LHCN-M2 (cell line): ENCODE data around the gene FAN1. TPM values are rescaled to one million over a fixed set of nuclear protein-coding genes. Genes with fewer than 3 reads are reported as not detected.
A peak's percentile ranks its signal among the peaks of the same experiment; 100 is the strongest.
"Not testable (repeated sequence)": the region's sequence is repeated elsewhere in the genome, so short reads cannot be mapped to it uniquely, and the experiment has no call there.

Experiments used
- DNase-seq: peaks from one replicate; pipeline ENCODE4 v3.0.0-alpha.2; 2012; ENCODE audit warnings: low read depth
- polyA plus RNA-seq: library from polyadenylated mRNA; unstranded; fragments of >200 nt; gene quantifications from one replicate; pipeline ENCODE4 v1.2.1, GENCODE V29; 2012; ENCODE audit warnings: missing spikeins
- total RNA-seq: library from RNA; depleted of rRNA; stranded (reverse); fragments of >200 nt; gene quantifications from 2 replicates; pipeline ENCODE4 v1.2.3, GENCODE V29; 2014; rRNA removed

FAN1 gene
- 17.7 and 23.2 TPM in 2 replicates for total RNA-seq
- polyA plus RNA-seq: 5.3 TPM

DNA sequence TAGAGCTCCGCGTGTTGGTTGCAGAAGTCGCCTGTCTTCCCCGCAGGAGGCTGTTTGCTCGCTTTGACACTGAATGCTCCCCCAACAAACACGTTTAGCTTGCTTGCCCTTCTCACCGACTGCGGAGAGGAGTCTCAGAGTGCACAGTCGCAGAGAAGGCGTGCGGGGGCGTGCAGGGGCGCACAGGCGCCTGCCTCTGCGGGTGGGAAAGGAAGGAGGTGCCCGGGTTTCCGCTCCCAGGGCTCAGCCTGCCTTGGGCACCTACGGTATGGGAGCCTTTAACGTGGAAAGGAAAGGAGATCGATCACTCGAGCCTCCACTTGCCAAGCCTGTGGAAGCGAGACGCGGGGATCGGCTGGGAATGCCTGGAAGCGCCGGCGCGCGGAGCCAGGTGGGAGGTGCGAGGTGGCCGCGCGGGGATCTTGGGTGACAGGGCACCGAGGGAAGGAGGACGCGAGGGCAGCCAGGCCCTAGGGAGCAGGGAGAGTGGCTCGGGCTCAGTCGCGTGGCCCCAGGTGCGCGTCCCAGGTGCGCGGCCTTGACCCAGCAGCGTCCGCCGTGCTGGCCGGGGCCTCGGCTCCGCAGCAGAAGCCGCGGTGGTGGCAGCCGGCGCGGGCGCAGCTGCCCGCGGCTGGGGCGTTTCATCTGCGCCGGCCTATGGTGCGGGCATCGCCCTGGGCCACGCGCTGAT lies at the start of gene FAN1:
FAN1 (plus strand) TSS at position 419 of the 691 bp plus-strand sequence. CDS start 749 bp downstream, outside the sequence.
- peak; percentile 80 for DNase-seq

DNA sequence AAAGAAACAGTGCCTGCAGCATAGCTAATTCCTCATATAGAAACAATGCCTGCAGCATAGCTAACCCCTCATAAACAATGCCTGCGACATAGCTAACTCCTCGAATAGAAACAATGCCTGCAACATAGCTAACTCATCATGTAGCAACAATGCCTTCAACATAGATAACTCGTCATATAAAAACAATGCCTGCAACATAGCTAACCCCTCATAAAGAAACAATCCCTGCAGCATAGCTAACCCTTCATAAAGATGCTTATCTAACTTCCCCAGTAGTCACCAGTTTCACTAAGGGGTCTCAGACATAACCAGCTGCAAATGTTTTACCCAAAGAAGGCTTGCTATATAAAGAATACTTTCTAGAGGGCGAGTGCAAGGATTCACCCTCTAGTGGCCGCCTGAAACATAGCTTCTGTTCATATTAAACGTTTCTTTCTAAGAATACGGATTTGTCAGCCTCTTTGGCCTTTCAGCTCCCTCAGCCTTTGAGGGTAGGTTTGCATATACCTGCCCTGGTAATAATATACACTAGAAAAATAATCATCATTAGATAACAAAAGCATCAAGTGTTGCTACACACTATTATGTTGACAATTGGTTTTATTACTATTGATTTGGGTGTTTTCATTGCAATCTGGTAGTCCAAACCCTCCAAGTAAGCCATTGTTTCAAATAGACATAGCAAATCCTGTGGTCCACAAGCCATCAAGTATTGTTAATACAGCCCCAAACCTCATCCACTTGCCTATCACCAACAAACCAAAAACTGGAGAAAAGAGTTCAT lies 44.4 kb upstream of the FAN1 start:
- DNase-seq: peak; percentile 12

- no peak for DNase-seq
Observed at GRCh38 chr15:30865257-30865656, 38.5 kb upstream of the FAN1 start.

DNA sequence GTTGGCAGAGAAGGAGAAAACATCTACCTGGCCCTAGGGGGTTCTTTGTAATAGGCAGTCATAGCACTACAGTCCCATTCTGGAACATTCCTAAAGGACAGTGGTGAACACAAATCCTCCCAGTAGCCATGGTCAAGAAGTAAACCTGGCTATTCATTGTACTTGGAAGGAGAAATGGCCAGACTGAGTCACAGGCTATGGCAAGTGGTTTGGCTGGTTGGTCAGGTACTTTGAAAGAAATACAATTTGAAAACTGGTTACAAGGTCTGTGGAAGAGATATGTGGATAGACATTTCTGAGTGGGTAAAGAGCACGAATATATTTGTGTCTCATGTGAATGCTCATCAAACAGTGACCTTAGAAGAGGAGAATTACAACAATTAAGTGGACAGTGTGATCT lies 33.0 kb upstream of the FAN1 start:
- DNase-seq: no peak

DNA sequence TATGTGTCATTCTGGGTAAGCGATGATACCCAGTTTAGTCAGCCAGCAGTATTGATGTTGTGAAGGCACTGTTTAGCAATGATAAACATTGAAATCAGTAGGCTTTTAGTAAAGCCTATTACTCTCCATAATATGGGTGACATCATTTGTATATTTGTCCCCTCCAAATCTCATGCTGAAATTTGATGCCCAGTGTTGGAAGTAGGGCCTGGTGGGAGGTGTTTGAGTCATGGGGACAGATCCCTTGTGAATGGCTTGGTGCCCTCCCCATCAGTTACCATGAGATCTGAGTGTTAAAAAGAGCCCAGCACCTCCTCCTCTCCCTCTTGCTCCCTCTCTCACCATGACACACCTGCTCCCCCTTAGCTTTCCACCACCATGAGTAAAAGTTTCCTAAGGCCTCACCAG lies 31.4 kb upstream of the FAN1 start:
- peak; percentile 19 for DNase-seq

DNA sequence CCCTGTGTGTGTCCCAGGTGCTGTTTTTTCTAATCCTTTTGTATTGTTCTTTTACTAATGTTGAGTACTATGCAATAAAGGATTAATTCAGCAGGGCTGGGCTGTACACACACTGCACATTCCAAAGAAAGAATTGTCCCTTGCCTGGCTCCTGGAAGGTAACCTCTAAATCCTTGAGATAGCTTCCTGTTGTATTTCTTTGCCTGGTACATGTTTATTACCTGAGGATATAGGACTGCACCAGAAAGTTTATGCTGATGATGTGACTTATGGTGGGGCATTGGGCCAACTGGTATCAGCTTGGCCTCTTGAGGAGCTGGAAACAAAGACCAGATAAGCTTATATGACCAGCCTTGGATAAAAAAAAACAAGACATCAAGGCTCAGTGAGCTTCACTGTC lies 26.6 kb upstream of the FAN1 start:
- DNase-seq: no peak

DNA sequence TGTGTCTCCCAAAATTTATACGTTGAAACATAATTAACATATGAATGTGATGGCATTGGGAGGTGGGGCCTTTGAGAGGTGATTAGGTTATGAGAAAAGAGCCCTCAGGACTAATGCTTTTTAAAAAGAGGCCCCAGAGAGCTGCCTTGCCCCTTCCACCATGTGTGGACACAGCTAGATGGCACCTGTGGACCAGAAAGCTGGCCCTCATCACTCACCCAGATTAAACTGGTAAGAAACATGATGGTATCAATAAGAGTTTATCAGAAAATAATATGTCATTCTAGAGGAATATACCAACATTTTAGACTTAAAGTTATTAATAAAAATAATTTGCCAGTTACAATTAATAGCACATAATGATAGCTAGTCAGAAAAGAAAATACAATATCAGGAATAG lies 25.2 kb upstream of the FAN1 start:
- no peak for DNase-seq

- DNase-seq: no peak
Observed at GRCh38 chr15:30882849-30883433, 20.8 kb upstream of the FAN1 start.

DNA sequence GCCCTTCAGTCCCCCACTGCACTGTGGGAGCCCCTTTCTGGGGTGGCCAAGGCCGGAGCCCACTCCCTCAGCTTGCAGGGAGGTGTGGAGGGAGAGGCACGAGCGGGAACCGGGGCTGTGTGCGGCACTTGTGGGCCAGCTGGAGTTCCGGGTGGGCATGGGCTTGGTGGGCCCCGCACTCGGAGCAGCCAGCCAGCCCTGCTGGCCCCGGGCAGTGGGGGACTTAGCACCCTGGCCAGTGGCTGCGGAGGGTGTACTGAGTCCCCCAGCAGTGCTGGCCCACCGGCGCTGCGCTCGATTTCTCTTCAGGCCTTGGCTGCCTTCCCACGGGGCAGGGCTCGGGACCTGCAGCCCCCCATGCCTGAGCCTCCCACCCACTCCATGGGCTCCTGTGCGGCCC lies 20.0 kb upstream of the FAN1 start:
- DNase-seq: not testable (repeated sequence)

DNA sequence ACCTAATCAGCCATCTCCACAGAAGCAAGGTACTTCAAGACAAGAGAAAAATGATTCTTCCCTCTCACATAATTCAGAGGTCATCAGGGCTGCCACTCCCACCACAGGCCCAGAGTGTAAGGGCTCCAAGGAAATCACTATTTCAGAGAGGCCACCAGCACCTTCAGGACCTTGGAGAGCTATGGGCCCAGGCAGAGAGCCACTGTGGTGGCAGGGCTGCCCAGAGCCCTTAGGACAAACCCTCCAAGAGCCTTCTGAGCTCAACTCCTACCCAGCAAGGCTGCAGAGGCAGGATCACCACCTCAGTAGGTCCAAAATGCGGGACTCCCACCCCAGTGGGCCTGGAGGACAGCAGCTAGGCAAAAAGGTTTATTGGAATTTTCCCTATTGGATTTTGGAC lies 17.9 kb upstream of the FAN1 start:
- DNase-seq: peak; percentile 6

DNA sequence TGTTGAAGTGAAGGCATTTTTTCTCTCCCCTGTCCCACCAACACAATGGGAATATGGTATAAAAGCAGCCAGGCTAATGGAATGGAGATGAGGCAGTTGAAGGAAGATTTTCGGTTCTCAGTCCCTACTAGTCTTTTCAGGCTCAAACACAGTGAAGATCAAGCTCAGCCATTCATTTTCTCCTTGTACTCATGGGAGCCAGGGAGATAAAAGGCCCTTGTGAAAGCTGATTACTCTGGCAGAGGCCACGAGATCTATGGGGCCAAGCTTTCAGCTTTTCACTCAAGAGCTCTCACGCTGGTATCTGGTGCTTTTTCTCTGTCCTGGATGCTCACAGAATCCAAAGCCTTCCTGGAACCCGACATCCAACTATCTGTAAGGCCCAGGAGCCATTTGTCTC lies 14.5 kb upstream of the FAN1 start:
- no peak for DNase-seq

GRCh38 chr15:30895461-30896210 lies 8.1 kb upstream of the FAN1 start:
- DNase-seq: no peak

DNA sequence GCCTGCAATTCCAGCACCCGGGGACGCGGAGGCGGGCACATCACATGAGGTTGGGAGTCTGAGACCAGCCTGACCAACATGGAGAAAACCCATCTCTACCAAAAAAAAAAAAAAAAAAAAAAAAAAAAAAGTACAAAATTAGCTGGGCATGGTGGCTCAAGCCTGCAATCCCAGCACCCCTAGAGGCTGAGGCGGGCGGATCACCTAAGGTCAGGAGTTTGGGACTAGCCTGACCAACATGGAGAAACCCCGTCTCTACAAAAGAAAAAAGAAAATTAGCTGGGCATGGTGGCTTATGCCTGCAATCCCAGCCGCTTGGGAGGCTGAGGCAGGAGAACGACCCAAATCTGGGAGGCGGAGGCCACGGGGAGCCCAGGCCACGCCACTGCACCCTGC lies 7.5 kb upstream of the FAN1 start:
- no peak for DNase-seq

- no peak for DNase-seq
Observed at GRCh38 chr15:30901889-30902288, 1.8 kb upstream of the FAN1 start.

DNA sequence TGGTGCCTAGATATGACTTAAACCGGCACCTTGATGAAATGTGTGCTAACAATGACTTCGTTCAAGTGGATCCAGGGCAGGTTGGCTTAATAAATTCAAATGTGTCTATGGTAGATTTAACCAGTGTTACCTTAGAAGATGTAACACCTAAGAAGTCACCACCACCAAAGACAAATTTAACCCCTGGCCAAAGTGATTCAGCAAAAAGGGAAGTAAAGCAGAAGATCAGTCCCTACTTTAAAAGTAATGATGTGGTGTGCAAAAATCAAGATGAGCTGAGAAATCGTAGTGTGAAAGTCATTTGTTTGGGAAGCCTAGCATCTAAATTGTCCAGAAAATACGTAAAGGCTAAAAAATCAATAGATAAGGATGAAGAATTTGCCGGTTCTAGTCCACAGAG lies 1.1 kb downstream of the FAN1 start:
- DNase-seq: no peak

DNA sequence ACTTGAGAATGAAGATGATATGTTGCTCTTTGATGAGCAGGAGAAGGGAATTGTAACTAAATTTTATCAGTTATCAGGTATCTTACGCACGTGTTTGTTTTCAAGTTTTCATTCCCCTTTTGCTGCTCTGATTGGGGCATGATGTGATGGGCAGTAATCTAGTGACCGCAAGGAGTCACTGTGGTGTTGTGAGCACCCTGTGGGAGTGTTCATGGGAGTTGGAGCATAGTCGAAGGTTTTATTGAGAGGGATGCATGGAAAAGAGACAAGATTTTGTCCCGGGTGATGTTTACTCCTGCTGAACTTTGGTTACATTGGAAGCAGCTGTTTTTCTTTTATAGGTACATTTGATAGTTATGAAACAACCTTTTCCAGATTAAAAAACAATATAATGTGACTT lies 2.1 kb downstream of the FAN1 start:
- DNase-seq: peak; percentile 11

DNA sequence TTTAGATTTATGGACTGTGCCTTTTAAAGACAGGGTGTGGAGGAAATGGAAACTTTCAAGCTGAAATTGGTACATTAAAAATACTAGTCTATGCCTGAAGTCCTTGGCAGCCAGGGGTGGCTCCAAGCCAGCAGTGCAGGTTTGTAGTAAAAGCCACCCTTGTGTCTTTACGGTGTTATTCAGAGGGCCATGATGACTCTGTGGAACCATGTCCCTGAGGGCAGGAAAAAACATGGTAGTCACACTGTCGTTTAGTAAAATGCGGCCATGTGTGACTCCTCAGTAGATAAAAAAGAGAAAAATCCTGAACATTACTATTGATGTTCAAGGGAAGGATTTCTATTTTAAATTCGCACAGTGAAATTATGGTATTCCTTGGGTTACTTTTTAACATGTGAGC lies 2.7 kb downstream of the FAN1 start:
- no peak for DNase-seq

GRCh38 chr15:30913761-30914160 lies 10.0 kb downstream of the FAN1 start:
- DNase-seq: no peak

- no peak for DNase-seq
Observed at GRCh38 chr15:30917013-30917412, 13.3 kb downstream of the FAN1 start.

- DNase-seq: no peak
Observed at GRCh38 chr15:30917675-30918074, 14.0 kb downstream of the FAN1 start.

- DNase-seq: no peak
Observed at GRCh38 chr15:30918366-30918765, 14.7 kb downstream of the FAN1 start.
